WTC11 (cell line): ENCODE data around the gene ASTN2. TPM values are rescaled to one million over a fixed set of nuclear protein-coding genes. Genes with fewer than 3 reads are reported as not detected.
A peak's percentile ranks its signal among the peaks of the same experiment; 100 is the strongest.

Source experiments
- ATAC-seq: fragments of 200-7000 bp; cut with Tn5 transposase; 2 replicates; pipeline ENCODE4 v1.10.0; 2021; ENCODE audit warnings: mild to moderate bottlenecking, moderate library complexity
- CTCF ChIA-PET: fragments of 300-600 bp; sonication (Branson Sonifier 250); formaldehyde crosslinking; loops from one replicate; lab custom pipeline; 2021; ENCODE audit warnings: antibody characterized with exemption; lab: Charles Lee
- POLR2A ChIA-PET: fragments of 350-600 bp; sonication (Branson Sonifier 250); formaldehyde crosslinking; loops from one replicate; lab custom pipeline; 2021; ENCODE audit warnings: antibody characterized with exemption; lab: Charles Lee
- DNase-seq: peaks from one replicate; pipeline ENCODE4 v3.0.0; 2021; ENCODE audit warnings: low spot score
- H3K27ac Mint-ChIP-seq: 2 replicates; pipeline ENCODE4 v1.8.0; 2021; ENCODE audit warnings: mixed read lengths
- H3K27me3 Mint-ChIP-seq: 2 replicates; pipeline ENCODE4 v1.8.0; 2021; ENCODE audit warnings: low read depth, mild to moderate bottlenecking, moderate library complexity, mixed read lengths
- H3K36me3 Mint-ChIP-seq: 2 replicates; pipeline ENCODE4 v1.8.0; 2021; ENCODE audit warnings: mixed read lengths
- H3K4me1 Mint-ChIP-seq: 2 replicates; pipeline ENCODE4 v1.8.0; 2022; ENCODE audit warnings: mixed read lengths
- H3K4me3 Mint-ChIP-seq: 2 replicates; pipeline ENCODE4 v1.8.0; 2021; ENCODE audit warnings: mild to moderate bottlenecking, moderate library complexity, mixed read lengths
- H3K9me3 Mint-ChIP-seq: 2 replicates; pipeline ENCODE4 v1.8.0; 2021; ENCODE audit warnings: mixed read lengths
- AFF4 ChIP-seq: sonication (generic); formaldehyde crosslinking; IDR thresholded peaks from 2 replicates; pipeline ENCODE4 v1.8.1; 2023; ENCODE audit warnings: mild to moderate bottlenecking, missing genetic modification reagents, borderline replicate concordance
- AR ChIP-seq: fragments of 250-450 bp; sonication (Bioruptor Pico); IDR thresholded peaks from 2 replicates; pipeline ENCODE4 v1.9.0; 2021; ENCODE audit warnings: mild to moderate bottlenecking
- ARID4B ChIP-seq: sonication (generic); formaldehyde crosslinking; IDR thresholded peaks from 2 replicates; pipeline ENCODE4 v1.8.0; 2023; ENCODE audit warnings: missing genetic modification reagents, mild to moderate bottlenecking, borderline replicate concordance
- E2F1 ChIP-seq: sonication (generic); formaldehyde crosslinking; IDR thresholded peaks from 2 replicates; pipeline ENCODE4 v1.8.0; 2022; ENCODE audit warnings: mild to moderate bottlenecking, missing genetic modification reagents
- E2F4 ChIP-seq: sonication (generic); formaldehyde crosslinking; IDR thresholded peaks from 2 replicates; pipeline ENCODE4 v1.8.1; 2022; ENCODE audit warnings: low read depth, mild to moderate bottlenecking, moderate library complexity, missing genetic modification reagents, borderline replicate concordance
- FOXP1 ChIP-seq: sonication (generic); formaldehyde crosslinking; IDR thresholded peaks from 2 replicates; pipeline ENCODE4 v1.8.0; 2022; ENCODE audit warnings: missing genetic modification reagents, mild to moderate bottlenecking, moderate library complexity, borderline replicate concordance
- MYBL2 ChIP-seq: sonication (generic); formaldehyde crosslinking; IDR thresholded peaks from 2 replicates; pipeline ENCODE4 v1.8.1; 2023; ENCODE audit warnings: mild to moderate bottlenecking, moderate library complexity, missing genetic modification reagents
- PRRX2 ChIP-seq: fragments of 250-450 bp; sonication (Bioruptor Pico); IDR thresholded peaks from 2 replicates; pipeline ENCODE4 v1.8.0; 2021; ENCODE audit warnings: mild to moderate bottlenecking
- RELA ChIP-seq: sonication (generic); formaldehyde crosslinking; IDR thresholded peaks from 2 replicates; pipeline ENCODE4 v1.8.1; 2022; ENCODE audit warnings: missing genetic modification reagents, mild to moderate bottlenecking, borderline replicate concordance
- STAT6 ChIP-seq: sonication (generic); formaldehyde crosslinking; conservative IDR thresholded peaks from 2 replicates; pipeline ENCODE4 v1.8.1; 2023; ENCODE audit warnings: mild to moderate bottlenecking, low read depth, missing genetic modification reagents, moderate library complexity
- TP53 ChIP-seq: sonication (generic); formaldehyde crosslinking; IDR thresholded peaks from 2 replicates; pipeline ENCODE4 v1.8.1; 2023; ENCODE audit warnings: mild to moderate bottlenecking, missing genetic modification reagents
- ZNF219 ChIP-seq: sonication (generic); formaldehyde crosslinking; IDR thresholded peaks from 2 replicates; pipeline ENCODE4 v1.8.0; 2023; ENCODE audit warnings: missing genetic modification reagents, mild to moderate bottlenecking, borderline replicate concordance
- ZNF281 ChIP-seq: sonication (generic); formaldehyde crosslinking; IDR thresholded peaks from 2 replicates; pipeline ENCODE4 v1.8.0; 2023; ENCODE audit warnings: mild to moderate bottlenecking, missing genetic modification reagents
- total RNA-seq: library from RNA; stranded (reverse); gene quantifications from 3 replicates; pipeline ENCODE4 v1.2.3, GENCODE V29; 2021

ASTN2 gene
- total RNA-seq, 1 experiment from 2014 or later: 16.2 TPM

GRCh38 chr9:116910201-116910600 is 504.7 kb downstream of the ASTN2 start:
- Mint-ChIP-seq H3K9me3 (no peaks in the 10 kb centered on the region), H3K4me3 (no peak overlapping the region), H3K27ac (no peak overlapping the region), H3K4me1 (peaks cover 23% of the 10 kb centered on the region), H3K36me3 (no peaks in the 10 kb centered on the region), H3K27me3 (peaks cover 9% of the 10 kb centered on the region; the same call in 1 of the 2 replicates)
- CTCF ChIA-PET: interaction anchor here (1.6 kb wide), 1 partner anchor 49 kb away, joined by 5 read pairs; no protein-coding TSS in a partner anchor
- DNase-seq (no peak), ATAC-seq (peak; percentile 38; the same call in 1 of the 2 replicates)
- POLR2A ChIA-PET: no interaction called here
- TF ChIP-seq FOXP1: no peak
- TF ChIP-seq AR (CRISPR knock-in tag): no peak
- no peak for TF ChIP-seq AFF4 (CRISPR knock-in tag)
- TF ChIP-seq ZNF281 (CRISPR knock-in tag): no peak
- TF ChIP-seq E2F4 (CRISPR knock-in tag): no peak
- no peak for TF ChIP-seq E2F1 (CRISPR knock-in tag)
- TF ChIP-seq STAT6 (CRISPR knock-in tag): no peak
- no peak for TF ChIP-seq MYBL2 (CRISPR knock-in tag)
- no peak for TF ChIP-seq PRRX2
- no peak for TF ChIP-seq ZNF219
- TF ChIP-seq TP53 (CRISPR knock-in tag): no peak
- TF ChIP-seq ARID4B (CRISPR knock-in tag): no peak
- no peak for TF ChIP-seq RELA
